Measurements from ENCODE around the gene ZACN. TPM values are rescaled to one million over a fixed set of nuclear protein-coding genes. Genes with fewer than 3 reads are reported as not detected.

Gene ZACN
- 1 to 10 TPM; 2.3 to 3.0 TPM for total RNA-seq

DNA sequence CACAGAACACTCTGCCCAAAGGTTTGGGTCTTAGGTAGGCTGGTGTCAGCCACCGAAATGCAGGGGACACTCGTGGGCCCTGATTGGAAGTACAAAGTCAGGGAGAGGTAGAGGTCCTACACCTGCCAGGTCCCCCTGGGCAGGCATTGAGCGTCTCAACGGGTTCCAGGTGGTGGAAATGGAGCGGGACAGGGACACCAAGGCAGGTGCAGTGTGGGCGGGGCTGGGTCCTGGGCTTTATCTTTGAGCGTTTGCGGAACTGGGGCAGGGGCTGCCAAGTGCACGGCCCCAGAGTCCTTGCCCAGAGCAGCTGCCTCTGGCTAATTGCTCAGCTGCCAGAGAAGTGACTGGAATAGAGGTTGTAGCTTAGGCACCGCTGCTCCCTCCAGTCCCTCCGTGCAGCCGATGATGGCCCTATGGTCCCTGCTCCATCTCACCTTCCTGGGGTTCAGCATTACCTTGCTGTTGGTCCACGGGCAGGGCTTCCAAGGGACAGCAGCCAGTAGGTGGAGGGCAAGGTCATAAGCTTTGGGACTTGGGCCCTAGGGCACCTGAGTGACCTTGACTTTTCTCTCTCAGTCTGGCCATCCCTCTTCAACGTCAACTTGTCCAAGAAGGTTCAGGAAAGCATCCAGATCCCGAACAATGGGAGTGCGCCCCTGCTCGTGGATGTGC is at the start of gene ZACN:
TSS of gene ZACN (plus strand) at position 323 of the 675 bp plus-strand sequence. CDS start at position 406, 83 bp downstream.
- POLR2A ChIA-PET: interaction anchor here (0.6 to 2.9 kb wide), 8 partner anchors 10 to 306 kb away, joined by 3 to 10 read pairs (median 4); partner anchors contain the start of genes EXOC7 and PRPSAP1
- Mint-ChIP-seq H3K27ac (no peak within 1 kb of the TSS), H3K4me3 (no peak within 1 kb of the TSS), H3K27me3 (peaks cover 42% of the 10 kb centered on the region), H3K4me1 (ENCODE audit: low read depth) (peaks cover 41% of the 10 kb centered on the region), H3K36me3 (ENCODE audit: low read depth) (peaks cover 1% of the 10 kb centered on the region), H3K9me3 (no peaks in the 10 kb centered on the region)
- ATAC-seq (no peak), DNase-seq (no peak)
- intact Hi-C loops (cut with micrococcal nuclease): no loop called here
- CTCF ChIA-PET: interaction anchor here (1.5 to 2.0 kb wide), 2 partner anchors 14 to 65 kb away, joined by 4 to 12 read pairs; no protein-coding TSS in a partner anchor
- TF ChIP-seq, protein P1, sequence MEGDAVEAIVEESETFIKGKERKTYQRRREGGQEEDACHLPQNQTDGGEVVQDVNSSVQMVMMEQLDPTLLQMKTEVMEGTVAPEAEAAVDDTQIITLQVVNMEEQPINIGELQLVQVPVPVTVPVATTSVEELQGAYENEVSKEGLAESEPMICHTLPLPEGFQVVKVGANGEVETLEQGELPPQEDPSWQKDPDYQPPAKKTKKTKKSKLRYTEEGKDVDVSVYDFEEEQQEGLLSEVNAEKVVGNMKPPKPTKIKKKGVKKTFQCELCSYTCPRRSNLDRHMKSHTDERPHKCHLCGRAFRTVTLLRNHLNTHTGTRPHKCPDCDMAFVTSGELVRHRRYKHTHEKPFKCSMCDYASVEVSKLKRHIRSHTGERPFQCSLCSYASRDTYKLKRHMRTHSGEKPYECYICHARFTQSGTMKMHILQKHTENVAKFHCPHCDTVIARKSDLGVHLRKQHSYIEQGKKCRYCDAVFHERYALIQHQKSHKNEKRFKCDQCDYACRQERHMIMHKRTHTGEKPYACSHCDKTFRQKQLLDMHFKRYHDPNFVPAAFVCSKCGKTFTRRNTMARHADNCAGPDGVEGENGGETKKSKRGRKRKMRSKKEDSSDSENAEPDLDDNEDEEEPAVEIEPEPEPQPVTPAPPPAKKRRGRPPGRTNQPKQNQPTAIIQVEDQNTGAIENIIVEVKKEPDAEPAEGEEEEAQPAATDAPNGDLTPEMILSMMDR (IDR thresholded peaks at IDR 0.05): no peak

DNA sequence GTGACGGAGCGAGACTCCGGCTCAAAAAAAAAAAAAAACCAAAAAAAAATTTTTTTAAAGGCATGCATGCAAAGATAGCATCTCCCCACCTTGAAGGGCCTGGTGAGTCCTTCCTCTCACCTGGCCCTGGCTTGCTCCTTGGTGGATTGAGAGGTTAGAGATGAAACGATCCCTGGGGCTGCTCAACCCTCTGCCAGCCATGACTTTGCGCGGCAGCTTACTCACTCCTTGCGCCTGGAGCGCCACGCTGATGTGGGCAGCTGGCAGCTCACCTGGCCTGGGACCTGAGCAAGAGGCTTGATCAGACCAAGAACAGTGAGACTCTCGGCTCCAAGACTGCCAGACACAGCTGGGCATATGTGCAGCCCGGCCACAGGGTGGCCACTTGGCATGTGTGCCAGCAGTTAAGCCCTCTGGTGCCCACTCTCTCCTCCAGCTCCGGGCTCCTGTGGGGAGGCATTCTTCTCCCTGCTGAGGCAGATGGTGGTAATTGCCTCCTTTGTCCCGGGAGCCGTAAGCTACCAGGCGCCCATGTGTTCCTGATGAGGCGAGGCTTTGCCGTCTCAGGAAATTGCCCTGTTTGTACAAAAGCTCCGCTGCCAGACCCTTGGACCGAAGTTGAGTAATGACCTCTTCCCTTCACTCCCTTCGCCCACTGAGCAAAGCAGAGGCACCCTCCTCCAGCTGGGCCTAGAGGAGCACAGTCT is 46.8 kb upstream of the ZACN start:
- CTCF ChIA-PET: interaction anchor here (0.6 to 2.6 kb wide), 4 partner anchors 18 to 266 kb away, joined by 3 to 10 read pairs (median 6); partner anchors contain the start of gene CDK3

DNA sequence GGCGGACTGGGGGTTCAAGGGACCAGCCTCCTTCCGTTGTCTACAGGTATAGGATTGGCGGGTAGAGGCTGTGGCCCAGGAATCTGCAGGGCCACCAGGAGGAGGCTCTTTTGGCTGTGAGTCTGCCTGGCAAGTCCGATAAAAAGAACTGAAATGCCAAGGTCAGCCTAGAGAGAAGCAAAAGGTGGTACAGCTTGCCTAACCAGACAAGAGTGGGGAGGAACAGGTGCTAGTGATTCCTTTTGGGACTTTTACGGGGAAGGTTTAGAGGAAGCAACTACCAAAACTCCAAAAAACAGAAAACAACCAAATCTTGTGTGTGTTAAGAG is 46.2 kb upstream of the ZACN start:
- no peak for ATAC-seq
- no peak overlapping the region for H3K4me3 Mint-ChIP-seq
- no peaks in the 10 kb centered on the region for H3K27me3 Mint-ChIP-seq
- no peak overlapping the region for H3K27ac Mint-ChIP-seq
- DNase-seq: no peak
- ChIA-PET POLR2A (interaction anchor here (1.2 kb wide), 1 partner anchor 18 kb away, joined by 3 read pairs; no protein-coding TSS in a partner anchor), CTCF (interaction anchor here (0.8 to 2.6 kb wide), 4 partner anchors 14 to 33 kb away, joined by 3 to 10 read pairs (median 4); partner anchors contain the start of gene CDK3)
- intact Hi-C loops (cut with micrococcal nuclease): no loop called here
- H3K4me1 Mint-ChIP-seq (ENCODE audit: low read depth): peaks cover 33% of the 10 kb centered on the region
- no peaks in the 10 kb centered on the region for H3K9me3 Mint-ChIP-seq
- H3K36me3 Mint-ChIP-seq (ENCODE audit: low read depth): peaks cover 6% of the 10 kb centered on the region
- TF ChIP-seq, protein P1 (IDR thresholded peaks at IDR 0.05): no peak

More for the DNA sequence above, 46.8 kb upstream of the ZACN start:
- H3K4me3 Mint-ChIP-seq: no peak overlapping the region
- H3K27ac Mint-ChIP-seq: no peak overlapping the region
- peaks cover 29% of the 10 kb centered on the region for H3K4me1 Mint-ChIP-seq (ENCODE audit: low read depth)
- DNase-seq (no peak), ATAC-seq (no peak)
- intact Hi-C loops (cut with micrococcal nuclease): no loop called here
- H3K27me3 Mint-ChIP-seq: no peaks in the 10 kb centered on the region
- peaks cover 4% of the 10 kb centered on the region for H3K36me3 Mint-ChIP-seq (ENCODE audit: low read depth)
- POLR2A ChIA-PET: interaction anchor here (0.6 to 1.2 kb wide), 2 partner anchors 17 to 201 kb away, joined by 3 read pairs; no protein-coding TSS in a partner anchor
- H3K9me3 Mint-ChIP-seq: no peaks in the 10 kb centered on the region
- TF ChIP-seq, protein P1 (IDR thresholded peaks at IDR 0.05): no peak

DNA sequence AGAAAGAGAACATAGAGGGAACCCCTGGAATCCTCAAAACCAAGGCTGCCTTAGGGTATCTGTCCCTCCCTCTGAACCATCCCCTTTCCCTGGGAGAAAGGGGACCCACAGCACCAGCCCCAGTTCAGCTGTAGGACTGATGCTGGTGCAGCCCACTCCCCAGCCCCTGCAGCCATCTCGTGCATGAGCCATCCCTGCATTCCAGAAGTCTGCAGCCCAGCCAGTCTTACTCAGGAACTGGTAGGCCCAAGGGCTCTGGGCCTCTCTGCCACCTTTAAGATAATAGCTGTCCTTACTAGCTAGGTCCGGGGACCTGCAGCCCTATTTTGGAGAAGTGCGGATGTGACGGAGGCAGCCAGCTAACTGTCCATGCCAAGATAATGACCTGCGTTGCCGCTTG is 45.8 kb upstream of the ZACN start:
- ATAC-seq (no peak), DNase-seq (no peak)
- Mint-ChIP-seq H3K9me3 (no peaks in the 10 kb centered on the region), H3K4me3 (no peak overlapping the region), H3K27me3 (no peaks in the 10 kb centered on the region), H3K4me1 (ENCODE audit: low read depth) (peaks cover 36% of the 10 kb centered on the region), H3K36me3 (ENCODE audit: low read depth) (peaks cover 9% of the 10 kb centered on the region), H3K27ac (no peak overlapping the region)
- intact Hi-C loops (cut with micrococcal nuclease): no loop called here
- TF ChIP-seq, protein P1 (IDR thresholded peaks at IDR 0.05): no peak
- CTCF ChIA-PET: interaction anchor here (0.8 to 2.6 kb wide), 6 partner anchors 14 to 246 kb away, joined by 3 to 10 read pairs (median 4); partner anchors contain the start of gene CDK3
- POLR2A ChIA-PET: interaction anchor here (0.5 kb wide), 1 partner anchor 33 kb away, joined by 3 read pairs; no protein-coding TSS in a partner anchor
